DND-41 (cell line): ENCODE results near the gene VAV2.

ENCODE experiments used
- ATAC-seq: fragments of 200-7000 bp; cut with Tn5 transposase; 3 replicates; pipeline ENCODE4 v1.9.1; 2021; ENCODE audit warnings: low read depth; ENCODE audit not compliant: insufficient read depth
- DNase-seq: peaks from one replicate; pipeline ENCODE4 v3.0.0-alpha.2; 2020
- H2AFZ ChIP-seq: 2 replicates; pipeline ENCODE4 v1.6.0; 2012; ENCODE audit warnings: low read depth, low read length
- H3K27ac ChIP-seq: 2 replicates; pipeline ENCODE4 v1.5.1; 2012; ENCODE audit warnings: low read length, inconsistent platforms
- H3K27me3 ChIP-seq: fragments of 200-600 bp; sonication (generic); 2 replicates; pipeline ENCODE4 v1.6.0; 2012; ENCODE audit warnings: low read length, mild to moderate bottlenecking, inconsistent platforms; ENCODE audit not compliant: insufficient read depth, poor library complexity
- H3K36me3 ChIP-seq: 2 replicates; pipeline ENCODE4 v1.5.1; 2012; ENCODE audit warnings: low read length, inconsistent platforms; ENCODE audit not compliant: insufficient read depth
- H3K4me1 ChIP-seq: 2 replicates; pipeline ENCODE4 v1.5.1; 2012; ENCODE audit warnings: mild to moderate bottlenecking, low read length; ENCODE audit not compliant: insufficient read depth
- H3K4me2 ChIP-seq: 2 replicates; pipeline ENCODE4 v1.6.0; 2012; ENCODE audit warnings: mild to moderate bottlenecking, moderate library complexity, low read length, inconsistent platforms; ENCODE audit not compliant: insufficient read depth
- H3K4me3 ChIP-seq, 2 experiments: fragments of 200-600 bp in 1 of 2; shearing (Covaris generic) in 1 of 2; 2 replicates each; pipeline ENCODE4 v1.5.1; 2012 to 2016; ENCODE audit warnings: inconsistent platforms in 2 of 2, low read length in 2 of 2, mild to moderate bottlenecking in 2 of 2, low read depth in 1 of 2, moderate library complexity in 1 of 2
- H3K79me2 ChIP-seq: 2 replicates; pipeline ENCODE4 v1.6.0; 2012; ENCODE audit warnings: low read length, inconsistent platforms; ENCODE audit not compliant: insufficient read depth
- H3K9ac ChIP-seq: 2 replicates; pipeline ENCODE4 v1.6.0; 2012; ENCODE audit warnings: low read depth, mild to moderate bottlenecking, inconsistent platforms, low read length, moderate library complexity
- H3K9me3 ChIP-seq: 2 replicates; pipeline ENCODE4 v1.5.1; 2012; ENCODE audit warnings: low read length, moderate library complexity, mild to moderate bottlenecking, inconsistent platforms; ENCODE audit not compliant: insufficient read depth, severe bottlenecking
- H4K20me1 ChIP-seq: 2 replicates; pipeline ENCODE4 v1.6.0; 2012; ENCODE audit warnings: low read length; ENCODE audit not compliant: insufficient read depth
- CTCF ChIP-seq: IDR thresholded peaks from 2 replicates; pipeline ENCODE4 v1.5.1; 2012; ENCODE audit warnings: borderline replicate concordance, low read length, moderate library complexity, mild to moderate bottlenecking; ENCODE audit not compliant: poor library complexity, severe bottlenecking; ENCODE audit errors: extremely low read depth
- EZH2 ChIP-seq: IDR thresholded peaks from 3 replicates; pipeline ENCODE4 v1.6.1; 2012; ENCODE audit warnings: borderline replicate concordance, low read depth, mild to moderate bottlenecking, moderate library complexity, low read length, inconsistent platforms; ENCODE audit not compliant: severe bottlenecking

Gene VAV2

GRCh38 chr9:133812941-133813748 lies 179.0 kb downstream of the VAV2 start:
- Histone ChIP-seq H3K27me3 (no peaks in the 10 kb centered on the region), H3K27ac (no peak overlapping the region), H3K4me1 (no peaks in the 10 kb centered on the region), H3K79me2 (no peaks in the 10 kb centered on the region), H3K36me3 (no peaks in the 10 kb centered on the region), H2AFZ (no peak overlapping the region), H3K9me3 (no peaks in the 10 kb centered on the region), H3K9ac (no peak overlapping the region), H4K20me1 (no peaks in the 10 kb centered on the region), H3K4me2 (no peak overlapping the region), H3K4me3 (no peak overlapping the region)
- TF ChIP-seq EZH2 = no peak
- DNase-seq (no peak), ATAC-seq (no peak)

GRCh38 chr9:133812077-133812868 lies 179.9 kb downstream of the VAV2 start:
- ATAC-seq = no peak

GRCh38 chr9:133811471-133811870 lies 180.7 kb downstream of the VAV2 start:
- no peaks in the 10 kb centered on the region for H3K4me1 ChIP-seq
- no peak overlapping the region for H3K4me3 ChIP-seq
- H4K20me1 ChIP-seq = no peaks in the 10 kb centered on the region
- no peak overlapping the region for H2AFZ ChIP-seq
- TF ChIP-seq EZH2 (no peak), CTCF (no peak)
- no peak for DNase-seq
- H3K9ac ChIP-seq = no peak overlapping the region
- no peaks in the 10 kb centered on the region for H3K36me3 ChIP-seq
- no peaks in the 10 kb centered on the region for H3K9me3 ChIP-seq
- H3K27me3 ChIP-seq = no peaks in the 10 kb centered on the region
- no peak overlapping the region for H3K27ac ChIP-seq
- no peaks in the 10 kb centered on the region for H3K79me2 ChIP-seq
- no peak overlapping the region for H3K4me2 ChIP-seq
- no peak for ATAC-seq

More at GRCh38 chr9:133812077-133812868, 179.9 kb downstream of the VAV2 start:
- Histone ChIP-seq H3K9me3 (no peaks in the 10 kb centered on the region), H3K79me2 (no peaks in the 10 kb centered on the region), H3K4me1 (no peaks in the 10 kb centered on the region), H3K27me3 (no peaks in the 10 kb centered on the region), H3K36me3 (no peaks in the 10 kb centered on the region), H3K4me3 (no peak overlapping the region), H3K9ac (no peak overlapping the region), H3K27ac (no peak overlapping the region), H4K20me1 (no peaks in the 10 kb centered on the region), H2AFZ (no peak overlapping the region), H3K4me2 (no peak overlapping the region)
- TF ChIP-seq CTCF (no peak), EZH2 (no peak)
- DNase-seq = no peak

GRCh38 chr9:133810556-133811195 lies 181.4 kb downstream of the VAV2 start:
- Histone ChIP-seq H3K27ac (no peak overlapping the region), H3K4me1 (no peaks in the 10 kb centered on the region), H2AFZ (no peak overlapping the region), H3K4me2 (no peak overlapping the region), H3K9me3 (no peaks in the 10 kb centered on the region), H3K79me2 (no peaks in the 10 kb centered on the region), H4K20me1 (no peaks in the 10 kb centered on the region), H3K27me3 (no peaks in the 10 kb centered on the region), H3K36me3 (no peaks in the 10 kb centered on the region), H3K4me3 (no peak overlapping the region), H3K9ac (no peak overlapping the region)
- no peak for DNase-seq
- ATAC-seq = no peak
- TF ChIP-seq CTCF = no peak
- no peak for TF ChIP-seq EZH2
